ENCODE data around the gene REG4.

REG4 gene

DNA sequence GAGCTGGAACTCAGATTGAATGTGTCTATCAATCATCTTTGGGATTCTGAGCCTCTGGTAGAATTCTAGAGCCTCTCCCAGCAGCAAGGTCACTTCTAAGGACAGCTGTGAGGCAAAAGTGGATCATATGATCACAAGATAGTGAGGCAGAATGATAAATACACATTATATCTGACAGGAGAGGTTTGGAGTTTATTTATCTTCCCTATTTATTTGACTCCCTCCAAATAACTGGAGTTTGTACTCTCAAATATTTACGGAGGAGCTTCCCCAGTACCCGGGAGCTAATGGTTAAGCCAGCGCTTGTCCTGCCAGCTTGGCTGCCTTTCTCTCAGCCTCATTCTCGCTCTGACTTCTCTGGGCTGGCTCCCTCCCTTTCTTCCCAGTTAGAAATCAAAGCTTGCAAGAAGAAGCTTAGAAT is 44.9 kb downstream of the REG4 start (continued):
- TF ChIP-seq MYNN (tag by site-specific recombination; IDR thresholded peaks at IDR 0.05; ENCODE audit: borderline replicate concordance), result no peak
- TF ChIP-seq ZNF610 (tag by site-specific recombination; IDR thresholded peaks at IDR 0.05; ENCODE audit: borderline replicate concordance), result no peak

DNA sequence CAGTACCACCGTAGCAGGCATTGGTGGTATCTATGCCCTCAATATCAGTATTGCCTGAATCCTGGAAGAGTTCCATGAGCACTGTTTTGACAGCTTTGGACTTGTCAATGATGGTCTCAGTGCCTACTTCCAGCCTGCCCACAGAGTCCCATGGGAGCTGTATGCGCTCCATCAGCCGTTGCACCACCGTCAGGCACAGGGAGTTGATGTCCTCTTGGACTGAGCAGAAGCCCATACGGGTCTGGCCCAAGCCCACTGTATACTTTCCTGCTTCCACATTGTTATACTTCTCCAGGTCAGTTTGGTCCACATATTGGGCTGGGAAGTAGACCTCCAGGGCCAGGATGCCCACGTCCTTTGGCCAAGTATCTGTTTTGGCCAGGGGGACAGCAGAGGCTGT is 47.0 kb downstream of the REG4 start:
- Histone ChIP-seq H3K9me3 (ENCODE audit: control insufficient read depth, insufficient read depth, low read depth, low read length) (no peaks in the 10 kb centered on the region), H3K36me3 (ENCODE audit: control insufficient read depth in 2 of 2, insufficient read depth in 1 of 2, low read length in 2 of 2) (no peaks in the 10 kb centered on the region), H3K27ac (ENCODE audit: extremely low read depth, low read depth, low read length) (no peak overlapping the region), H3K4me1 (ENCODE audit: control insufficient read depth, insufficient read depth, low read length) (peaks cover 5% of the 10 kb centered on the region; the same call in 1 of the 2 replicates), H3K4me3 (ENCODE audit: low read depth, low read length) (no peak overlapping the region)
- POLR2A ChIA-PET, result no interaction called here
- CTCF ChIA-PET, result interaction anchor here (0.7 to 1.9 kb wide), 2 partner anchors 20 to 1592 kb away, joined by 3 to 5 read pairs; no protein-coding TSS in a partner anchor
- no peak for TF ChIP-seq ZNF600 (tag by site-specific recombination; IDR thresholded peaks at IDR 0.05)
- no peak for TF ChIP-seq ZFP37 (tag by site-specific recombination; IDR thresholded peaks at IDR 0.05)
- no peak for TF ChIP-seq ZNF311 (tag by site-specific recombination; IDR thresholded peaks at IDR 0.05; ENCODE audit: borderline replicate concordance)
- TF ChIP-seq, protein P1, sequence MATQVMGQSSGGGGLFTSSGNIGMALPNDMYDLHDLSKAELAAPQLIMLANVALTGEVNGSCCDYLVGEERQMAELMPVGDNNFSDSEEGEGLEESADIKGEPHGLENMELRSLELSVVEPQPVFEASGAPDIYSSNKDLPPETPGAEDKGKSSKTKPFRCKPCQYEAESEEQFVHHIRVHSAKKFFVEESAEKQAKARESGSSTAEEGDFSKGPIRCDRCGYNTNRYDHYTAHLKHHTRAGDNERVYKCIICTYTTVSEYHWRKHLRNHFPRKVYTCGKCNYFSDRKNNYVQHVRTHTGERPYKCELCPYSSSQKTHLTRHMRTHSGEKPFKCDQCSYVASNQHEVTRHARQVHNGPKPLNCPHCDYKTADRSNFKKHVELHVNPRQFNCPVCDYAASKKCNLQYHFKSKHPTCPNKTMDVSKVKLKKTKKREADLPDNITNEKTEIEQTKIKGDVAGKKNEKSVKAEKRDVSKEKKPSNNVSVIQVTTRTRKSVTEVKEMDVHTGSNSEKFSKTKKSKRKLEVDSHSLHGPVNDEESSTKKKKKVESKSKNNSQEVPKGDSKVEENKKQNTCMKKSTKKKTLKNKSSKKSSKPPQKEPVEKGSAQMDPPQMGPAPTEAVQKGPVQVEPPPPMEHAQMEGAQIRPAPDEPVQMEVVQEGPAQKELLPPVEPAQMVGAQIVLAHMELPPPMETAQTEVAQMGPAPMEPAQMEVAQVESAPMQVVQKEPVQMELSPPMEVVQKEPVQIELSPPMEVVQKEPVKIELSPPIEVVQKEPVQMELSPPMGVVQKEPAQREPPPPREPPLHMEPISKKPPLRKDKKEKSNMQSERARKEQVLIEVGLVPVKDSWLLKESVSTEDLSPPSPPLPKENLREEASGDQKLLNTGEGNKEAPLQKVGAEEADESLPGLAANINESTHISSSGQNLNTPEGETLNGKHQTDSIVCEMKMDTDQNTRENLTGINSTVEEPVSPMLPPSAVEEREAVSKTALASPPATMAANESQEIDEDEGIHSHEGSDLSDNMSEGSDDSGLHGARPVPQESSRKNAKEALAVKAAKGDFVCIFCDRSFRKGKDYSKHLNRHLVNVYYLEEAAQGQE (tag by site-specific recombination; IDR thresholded peaks at IDR 0.05), result no peak
- no peak for TF ChIP-seq ZNF248 (tag by site-specific recombination; IDR thresholded peaks at IDR 0.05)
- no peak for TF ChIP-seq ZNF2 (tag by site-specific recombination; IDR thresholded peaks at IDR 0.05)
- TF ChIP-seq OVOL3 (tag by site-specific recombination; IDR thresholded peaks at IDR 0.05), result no peak
- no peak for TF ChIP-seq ZBTB21 (tag by site-specific recombination; IDR thresholded peaks at IDR 0.05)

DNA sequence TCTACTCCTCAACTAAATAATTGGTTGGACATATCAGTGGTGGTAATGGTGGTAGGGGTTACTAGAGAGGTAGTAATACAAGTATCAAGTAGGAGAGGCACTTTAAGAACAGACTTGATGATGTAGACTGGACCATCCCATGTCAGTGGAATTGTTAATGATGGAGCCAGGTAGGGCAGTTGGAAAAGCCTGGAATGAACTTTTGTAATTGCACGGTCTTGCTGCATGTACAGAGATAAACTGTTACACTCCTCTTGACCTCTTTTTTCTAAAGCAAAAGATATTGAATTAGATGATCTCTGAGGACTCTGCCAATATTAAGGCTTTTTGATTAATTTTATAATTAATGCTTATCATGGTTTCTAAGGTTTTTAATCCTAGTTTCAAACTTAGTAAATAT is 48.3 kb downstream of the REG4 start:
- H3K4me3 ChIP-seq (ENCODE audit: low read depth, low read length), result no peak overlapping the region
- no peaks in the 10 kb centered on the region for H3K9me3 ChIP-seq (ENCODE audit: control insufficient read depth, insufficient read depth, low read depth, low read length)
- ChIA-PET CTCF (interaction anchor here (1.9 kb wide), 1 partner anchor 18 kb away, joined by 5 read pairs; no protein-coding TSS in a partner anchor), POLR2A (no interaction called here)
- H3K36me3 ChIP-seq (ENCODE audit: control insufficient read depth in 2 of 2, insufficient read depth in 1 of 2, low read length in 2 of 2), result no peaks in the 10 kb centered on the region
- TF ChIP-seq ZNF654 (tag by site-specific recombination; IDR thresholded peaks at IDR 0.05; ENCODE audit: low read depth), result no peak
- no peak for TF ChIP-seq KLF1 (tag by site-specific recombination; IDR thresholded peaks at IDR 0.05)
- TF ChIP-seq ZNF777 (tag by site-specific recombination; IDR thresholded peaks at IDR 0.05; ENCODE audit: borderline replicate concordance), result no peak
- no peak for TF ChIP-seq ZNF768 (tag by site-specific recombination; IDR thresholded peaks at IDR 0.05)
- TF ChIP-seq ZNF660 (tag by site-specific recombination; IDR thresholded peaks at IDR 0.05), result no peak
- no peak for TF ChIP-seq ZNF623 (tag by site-specific recombination; IDR thresholded peaks at IDR 0.05)
- no peak for TF ChIP-seq ZNF571 (tag by site-specific recombination; IDR thresholded peaks at IDR 0.05)
- no peak for TF ChIP-seq ZNF311 (tag by site-specific recombination; IDR thresholded peaks at IDR 0.05; ENCODE audit: borderline replicate concordance)
- no peak for TF ChIP-seq ZNF621 (tag by site-specific recombination; IDR thresholded peaks at IDR 0.05)
- TF ChIP-seq, protein P2, sequence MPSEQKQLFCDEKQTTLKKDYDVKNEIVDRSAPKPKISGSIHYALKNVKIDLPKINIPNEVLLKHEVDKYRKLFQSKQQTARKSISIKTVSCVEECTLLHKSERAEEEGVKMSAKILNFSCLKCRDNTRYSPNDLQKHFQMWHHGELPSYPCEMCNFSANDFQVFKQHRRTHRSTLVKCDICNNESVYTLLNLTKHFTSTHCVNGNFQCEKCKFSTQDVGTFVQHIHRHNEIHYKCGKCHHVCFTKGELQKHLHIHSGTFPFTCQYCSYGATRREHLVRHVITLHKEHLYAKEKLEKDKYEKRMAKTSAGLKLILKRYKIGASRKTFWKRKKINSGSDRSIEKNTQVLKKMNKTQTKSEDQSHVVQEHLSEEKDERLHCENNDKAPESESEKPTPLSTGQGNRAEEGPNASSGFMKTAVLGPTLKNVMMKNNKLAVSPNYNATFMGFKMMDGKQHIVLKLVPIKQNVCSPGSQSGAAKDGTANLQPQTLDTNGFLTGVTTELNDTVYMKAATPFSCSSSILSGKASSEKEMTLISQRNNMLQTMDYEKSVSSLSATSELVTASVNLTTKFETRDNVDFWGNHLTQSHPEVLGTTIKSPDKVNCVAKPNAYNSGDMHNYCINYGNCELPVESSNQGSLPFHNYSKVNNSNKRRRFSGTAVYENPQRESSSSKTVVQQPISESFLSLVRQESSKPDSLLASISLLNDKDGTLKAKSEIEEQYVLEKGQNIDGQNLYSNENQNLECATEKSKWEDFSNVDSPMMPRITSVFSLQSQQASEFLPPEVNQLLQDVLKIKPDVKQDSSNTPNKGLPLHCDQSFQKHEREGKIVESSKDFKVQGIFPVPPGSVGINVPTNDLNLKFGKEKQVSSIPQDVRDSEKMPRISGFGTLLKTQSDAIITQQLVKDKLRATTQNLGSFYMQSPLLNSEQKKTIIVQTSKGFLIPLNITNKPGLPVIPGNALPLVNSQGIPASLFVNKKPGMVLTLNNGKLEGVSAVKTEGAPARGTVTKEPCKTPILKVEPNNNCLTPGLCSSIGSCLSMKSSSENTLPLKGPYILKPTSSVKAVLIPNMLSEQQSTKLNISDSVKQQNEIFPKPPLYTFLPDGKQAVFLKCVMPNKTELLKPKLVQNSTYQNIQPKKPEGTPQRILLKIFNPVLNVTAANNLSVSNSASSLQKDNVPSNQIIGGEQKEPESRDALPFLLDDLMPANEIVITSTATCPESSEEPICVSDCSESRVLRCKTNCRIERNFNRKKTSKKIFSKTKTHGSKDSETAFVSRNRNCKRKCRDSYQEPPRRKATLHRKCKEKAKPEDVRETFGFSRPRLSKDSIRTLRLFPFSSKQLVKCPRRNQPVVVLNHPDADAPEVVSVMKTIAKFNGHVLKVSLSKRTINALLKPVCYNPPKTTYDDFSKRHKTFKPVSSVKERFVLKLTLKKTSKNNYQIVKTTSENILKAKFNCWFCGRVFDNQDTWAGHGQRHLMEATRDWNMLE (tag by site-specific recombination; conservative IDR thresholded peaks at IDR 0.05; ENCODE audit: low read depth), result no peak
- no peak for TF ChIP-seq GLI4 (tag by site-specific recombination; IDR thresholded peaks at IDR 0.05)
- no peak for TF ChIP-seq EGR2 (tag by site-specific recombination; IDR thresholded peaks at IDR 0.05; ENCODE audit: low read depth)
- no peak for TF ChIP-seq ZNF37A (tag by site-specific recombination; IDR thresholded peaks at IDR 0.05)
- TF ChIP-seq HOXC10 (CRISPR knock-in tag; IDR thresholded peaks at IDR 0.05), result no peak
- TF ChIP-seq ZNF658 (tag by site-specific recombination; IDR thresholded peaks at IDR 0.05), result no peak
- TF ChIP-seq, protein P3, sequence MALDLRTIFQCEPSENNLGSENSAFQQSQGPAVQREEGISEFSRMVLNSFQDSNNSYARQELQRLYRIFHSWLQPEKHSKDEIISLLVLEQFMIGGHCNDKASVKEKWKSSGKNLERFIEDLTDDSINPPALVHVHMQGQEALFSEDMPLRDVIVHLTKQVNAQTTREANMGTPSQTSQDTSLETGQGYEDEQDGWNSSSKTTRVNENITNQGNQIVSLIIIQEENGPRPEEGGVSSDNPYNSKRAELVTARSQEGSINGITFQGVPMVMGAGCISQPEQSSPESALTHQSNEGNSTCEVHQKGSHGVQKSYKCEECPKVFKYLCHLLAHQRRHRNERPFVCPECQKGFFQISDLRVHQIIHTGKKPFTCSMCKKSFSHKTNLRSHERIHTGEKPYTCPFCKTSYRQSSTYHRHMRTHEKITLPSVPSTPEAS (tag by site-specific recombination; IDR thresholded peaks at IDR 0.05), result no peak
- no peak overlapping the region for H3K27ac ChIP-seq (ENCODE audit: extremely low read depth, low read depth, low read length)
- peaks cover 5% of the 10 kb centered on the region; the same call in 1 of the 2 replicates for H3K4me1 ChIP-seq (ENCODE audit: control insufficient read depth, insufficient read depth, low read length)

Measured in HEK293 (cell line).